Measurements from ENCODE around the gene PPIL3.
A peak's percentile ranks its signal among the peaks of the same experiment; 100 is the strongest.

Gene PPIL3

GRCh38 chr2:200871151-200871550, 17.7 kb downstream of the PPIL3 start:
- no peak for DNase-seq
- Histone ChIP-seq H3K9ac (ENCODE audit: low read length) (no peak overlapping the region), H3K9me3 (replicated peaks; ENCODE audit: insufficient read depth, low read length) (no peaks in the 10 kb centered on the region), H3K27ac (ENCODE audit: low read length) (no peak overlapping the region), H3K79me2 (ENCODE audit: low read length) (no peaks in the 10 kb centered on the region), H3K27me3 (replicated peaks; ENCODE audit: insufficient read depth, low read length) (no peaks in the 10 kb centered on the region), H3K9me2 (replicated peaks; ENCODE audit: insufficient read depth, low read length) (no peaks in the 10 kb centered on the region), H2AFZ (ENCODE audit: low read length) (no peak overlapping the region), H3K4me1 (ENCODE audit: low read length) (0 out of 2 replicates have a peak, but pooled peaks cover 5% of the 10 kb centered on the region), H3K36me3 (replicated peaks; ENCODE audit: insufficient read depth, low read length) (no peaks in the 10 kb centered on the region; the same call in 1 of the 2 replicates), H3K4me2 (ENCODE audit: low read depth, low read length) (no peak overlapping the region), H3K4me3 (ENCODE audit: low read length) (no peak overlapping the region), H3F3A (ENCODE audit: insufficient read depth, low read length) (no peaks in the 10 kb centered on the region), H4K20me1 (ENCODE audit: insufficient read depth, low read length) (no peaks in the 10 kb centered on the region)
- TF ChIP-seq EZH2phosphoT487 (IDR thresholded peaks at IDR 0.05; ENCODE audit: low read length), result no peak
- TF ChIP-seq, protein P1, sequence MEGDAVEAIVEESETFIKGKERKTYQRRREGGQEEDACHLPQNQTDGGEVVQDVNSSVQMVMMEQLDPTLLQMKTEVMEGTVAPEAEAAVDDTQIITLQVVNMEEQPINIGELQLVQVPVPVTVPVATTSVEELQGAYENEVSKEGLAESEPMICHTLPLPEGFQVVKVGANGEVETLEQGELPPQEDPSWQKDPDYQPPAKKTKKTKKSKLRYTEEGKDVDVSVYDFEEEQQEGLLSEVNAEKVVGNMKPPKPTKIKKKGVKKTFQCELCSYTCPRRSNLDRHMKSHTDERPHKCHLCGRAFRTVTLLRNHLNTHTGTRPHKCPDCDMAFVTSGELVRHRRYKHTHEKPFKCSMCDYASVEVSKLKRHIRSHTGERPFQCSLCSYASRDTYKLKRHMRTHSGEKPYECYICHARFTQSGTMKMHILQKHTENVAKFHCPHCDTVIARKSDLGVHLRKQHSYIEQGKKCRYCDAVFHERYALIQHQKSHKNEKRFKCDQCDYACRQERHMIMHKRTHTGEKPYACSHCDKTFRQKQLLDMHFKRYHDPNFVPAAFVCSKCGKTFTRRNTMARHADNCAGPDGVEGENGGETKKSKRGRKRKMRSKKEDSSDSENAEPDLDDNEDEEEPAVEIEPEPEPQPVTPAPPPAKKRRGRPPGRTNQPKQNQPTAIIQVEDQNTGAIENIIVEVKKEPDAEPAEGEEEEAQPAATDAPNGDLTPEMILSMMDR (IDR thresholded peaks at IDR 0.05; ENCODE audit: low read length), result no peak
- no peak for TF ChIP-seq EZH2 (optimal IDR thresholded peaks at IDR 0.05; ENCODE audit: low read depth, low read length)

- no peak overlapping the region for H3K27ac ChIP-seq (ENCODE audit: low read length)
- no peak overlapping the region for H3K4me2 ChIP-seq (ENCODE audit: low read depth, low read length)
- 0 out of 2 replicates have a peak, but pooled peaks cover 8% of the 10 kb centered on the region for H3K4me1 ChIP-seq (ENCODE audit: low read length)
- H3K9me3 ChIP-seq (replicated peaks; ENCODE audit: insufficient read depth, low read length), result no peaks in the 10 kb centered on the region
- H4K20me1 ChIP-seq (ENCODE audit: insufficient read depth, low read length), result no peaks in the 10 kb centered on the region
- no peak overlapping the region for H3K4me3 ChIP-seq (ENCODE audit: low read length)
- no peak overlapping the region for H2AFZ ChIP-seq (ENCODE audit: low read length)
- H3K36me3 ChIP-seq (replicated peaks; ENCODE audit: insufficient read depth, low read length), result no peaks in the 10 kb centered on the region; the same call in 1 of the 2 replicates
- no peak overlapping the region for H3K9ac ChIP-seq (ENCODE audit: low read length)
- peaks cover 6% of the 10 kb centered on the region for H3K79me2 ChIP-seq (ENCODE audit: low read length)
- DNase-seq, result no peak
- H3K9me2 ChIP-seq (replicated peaks; ENCODE audit: insufficient read depth, low read length), result no peaks in the 10 kb centered on the region
- peaks cover 9% of the 10 kb centered on the region for H3F3A ChIP-seq (ENCODE audit: insufficient read depth, low read length)
- no peaks in the 10 kb centered on the region for H3K27me3 ChIP-seq (replicated peaks; ENCODE audit: insufficient read depth, low read length)
- TF ChIP-seq EZH2phosphoT487 (IDR thresholded peaks at IDR 0.05; ENCODE audit: low read length) (no peak), EZH2 (optimal IDR thresholded peaks at IDR 0.05; ENCODE audit: low read depth, low read length) (no peak)
- TF ChIP-seq, protein P1 (IDR thresholded peaks at IDR 0.05; ENCODE audit: low read length), result no peak
Observed at GRCh38 chr2:200869014-200869413, 19.9 kb downstream of the PPIL3 start.

- Histone ChIP-seq H3K79me2 (ENCODE audit: low read length) (peaks cover 52% of the 10 kb centered on the region), H3K9me2 (replicated peaks; ENCODE audit: insufficient read depth, low read length) (no peaks in the 10 kb centered on the region)
Observed at GRCh38 chr2:200864176-200865034, 24.5 kb downstream of the PPIL3 start, which contains the start of gene CLK1. TSS of gene CLK1 (minus strand) at chr2:200864658. CDS start at chr2:200861862, 2,796 bp downstream.

More at GRCh38 chr2:200864176-200865034, 24.5 kb downstream of the PPIL3 start, which contains the start of gene CLK1:
- Histone ChIP-seq H3K4me2 (ENCODE audit: low read depth, low read length) (peak within 1 kb of the TSS; percentile 91), H4K20me1 (ENCODE audit: insufficient read depth, low read length) (peaks cover 37% of the 10 kb centered on the region), H3K27me3 (replicated peaks; ENCODE audit: insufficient read depth, low read length) (no peaks in the 10 kb centered on the region), H3F3A (ENCODE audit: insufficient read depth, low read length) (peaks cover 11% of the 10 kb centered on the region), H3K4me3 (ENCODE audit: low read length) (peak within 1 kb of the TSS; percentile 87), H2AFZ (ENCODE audit: low read length) (peak within 1 kb of the TSS; percentile 88), H3K9ac (ENCODE audit: low read length) (peak within 1 kb of the TSS; percentile 99), H3K4me1 (ENCODE audit: low read length) (peaks cover 16% of the 10 kb centered on the region), H3K9me3 (replicated peaks; ENCODE audit: insufficient read depth, low read length) (no peaks in the 10 kb centered on the region), H3K36me3 (replicated peaks; ENCODE audit: insufficient read depth, low read length) (peaks cover 23% of the 10 kb centered on the region; the same call in 1 of the 2 replicates), H3K27ac (ENCODE audit: low read length) (peak within 1 kb of the TSS; percentile 97)
- TF ChIP-seq EZH2 (optimal IDR thresholded peaks at IDR 0.05; ENCODE audit: low read depth, low read length), result no peak
- DNase-seq, result peak; percentile 97
